ENCODE results near the gene TBL1Y.
"Not testable (repeated sequence)": the region's sequence is repeated elsewhere in the genome, so short reads cannot be mapped to it uniquely, and the experiment has no call there.

Gene TBL1Y

GRCh38 chrY:6972271-6972887, 61.9 kb downstream of the TBL1Y start:
- DNase-seq (ENCODE audit: low read depth in 2 of 2): no peak

GRCh38 chrY:6974971-6975370, 64.5 kb downstream of the TBL1Y start:
- DNase-seq (ENCODE audit: low read depth in 2 of 2): no peak

GRCh38 chrY:6977783-6978182, 67.3 kb downstream of the TBL1Y start:
- DNase-seq (ENCODE audit: low read depth in 2 of 2): no peak

- DNase-seq (ENCODE audit: low read depth in 2 of 2): no peak
Measured at GRCh38 chrY:6983221-6983620, 72.7 kb downstream of the TBL1Y start.

- DNase-seq (ENCODE audit: low read depth in 2 of 2): no peak
Measured at GRCh38 chrY:6987811-6988210, 77.3 kb downstream of the TBL1Y start.

GRCh38 chrY:6989886-6990620, 79.6 kb downstream of the TBL1Y start:
- no peak for DNase-seq (ENCODE audit: low read depth in 2 of 2)

- no peak for DNase-seq (ENCODE audit: low read depth in 2 of 2)
Measured at GRCh38 chrY:6992041-6992440, 81.5 kb downstream of the TBL1Y start.

GRCh38 chrY:6995987-6996386, 85.5 kb downstream of the TBL1Y start:
- no peak for DNase-seq (ENCODE audit: low read depth in 2 of 2)

- no peak for DNase-seq (ENCODE audit: low read depth in 2 of 2)
Measured at GRCh38 chrY:6997503-6998066, 87.1 kb downstream of the TBL1Y start.

- no peak for DNase-seq (ENCODE audit: low read depth in 2 of 2)
Measured at GRCh38 chrY:6999905-7000304, 89.4 kb downstream of the TBL1Y start.

- DNase-seq (ENCODE audit: low read depth in 2 of 2): no peak
Measured at GRCh38 chrY:7002581-7002980, 92.1 kb downstream of the TBL1Y start.

- no peak for DNase-seq (ENCODE audit: low read depth in 2 of 2)
Measured at GRCh38 chrY:7007911-7008310, 97.4 kb downstream of the TBL1Y start.

GRCh38 chrY:7008578-7009355, 98.3 kb downstream of the TBL1Y start:
- DNase-seq (ENCODE audit: low read depth in 2 of 2): no peak

GRCh38 chrY:7013051-7013450, 102.6 kb downstream of the TBL1Y start:
- no peak for DNase-seq (ENCODE audit: low read depth in 2 of 2)

GRCh38 chrY:7016521-7016920, 106.0 kb downstream of the TBL1Y start:
- no peak for DNase-seq (ENCODE audit: low read depth in 2 of 2)

- no peak for DNase-seq (ENCODE audit: low read depth in 2 of 2)
Measured at GRCh38 chrY:7017244-7018080, 107.0 kb downstream of the TBL1Y start.

GRCh38 chrY:7039037-7039436, 128.5 kb downstream of the TBL1Y start:
- DNase-seq (ENCODE audit: low read depth in 2 of 2): no peak

- DNase-seq (ENCODE audit: low read depth in 2 of 2): no peak
Measured at GRCh38 chrY:7040662-7041061, 130.2 kb downstream of the TBL1Y start.

GRCh38 chrY:7041983-7042382, 131.5 kb downstream of the TBL1Y start:
- no peak for DNase-seq (ENCODE audit: low read depth in 2 of 2)

GRCh38 chrY:7052461-7052860, 142.0 kb downstream of the TBL1Y start:
- DNase-seq (ENCODE audit: low read depth in 2 of 2): not testable (repeated sequence)

- no peak for DNase-seq (ENCODE audit: low read depth in 2 of 2)
Measured at GRCh38 chrY:7056886-7057285, 146.4 kb downstream of the TBL1Y start.

GRCh38 chrY:7078725-7079124, 168.2 kb downstream of the TBL1Y start:
- DNase-seq (ENCODE audit: low read depth in 2 of 2): no peak

Measured in stimulated activated CD8-positive, alpha-beta memory T cell treated with anti-CD3 and anti-CD28 coated beads, Interleukin-15, amount 100 ng/mL, for 48 hours (primary cell).